CD4-positive, alpha-beta T cell treated with Interleukin-17A for 4 hours (primary cell): ENCODE data around the gene EPHA6.
"Not testable (repeated sequence)": the region's sequence is repeated elsewhere in the genome, so short reads cannot be mapped to it uniquely, and the experiment has no call there.

Experiments
- DNase-seq: peaks from one replicate; pipeline ENCODE4 v3.0.0-alpha.2; 2020; ENCODE audit warnings: mixed read lengths

EPHA6 gene

DNA sequence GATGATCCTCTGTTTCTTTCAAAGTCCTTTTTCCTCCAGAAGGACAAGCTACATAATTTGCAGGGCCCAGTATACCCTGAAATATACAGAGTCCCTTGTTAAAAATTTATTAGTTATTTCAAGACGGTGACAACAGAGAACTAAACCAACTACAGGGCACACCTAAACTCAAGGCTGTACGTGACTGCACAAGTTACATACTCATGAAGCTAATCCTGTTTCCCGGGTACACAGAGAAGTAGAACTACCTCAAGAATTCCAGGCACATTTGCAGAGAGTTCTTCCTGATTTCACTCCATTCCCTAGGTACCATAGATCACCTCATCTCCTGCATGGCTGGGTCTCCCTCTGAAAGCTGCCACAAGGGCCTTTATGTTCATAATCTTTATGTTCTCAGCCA is 670.8 kb downstream of the EPHA6 start:
- no peak for DNase-seq

DNA sequence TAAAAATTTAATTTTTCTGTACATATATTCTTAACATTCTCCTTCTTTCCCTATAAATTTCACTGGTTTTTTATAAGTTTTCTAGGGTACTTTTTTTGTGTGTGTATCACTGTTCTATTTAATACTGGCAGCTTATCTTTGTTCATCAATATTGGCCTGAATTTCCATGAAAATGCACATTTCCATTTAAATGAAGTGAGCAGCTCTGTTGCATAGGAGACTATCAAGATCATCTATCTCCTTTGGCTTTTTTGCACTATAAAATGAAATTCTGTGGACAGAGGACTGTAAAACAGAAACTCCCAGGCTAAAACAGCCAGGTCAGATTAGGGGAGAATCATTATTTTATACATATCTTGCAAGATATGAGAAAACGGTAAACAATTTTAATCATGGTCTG is 673.2 kb downstream of the EPHA6 start:
- DNase-seq: no peak

DNA sequence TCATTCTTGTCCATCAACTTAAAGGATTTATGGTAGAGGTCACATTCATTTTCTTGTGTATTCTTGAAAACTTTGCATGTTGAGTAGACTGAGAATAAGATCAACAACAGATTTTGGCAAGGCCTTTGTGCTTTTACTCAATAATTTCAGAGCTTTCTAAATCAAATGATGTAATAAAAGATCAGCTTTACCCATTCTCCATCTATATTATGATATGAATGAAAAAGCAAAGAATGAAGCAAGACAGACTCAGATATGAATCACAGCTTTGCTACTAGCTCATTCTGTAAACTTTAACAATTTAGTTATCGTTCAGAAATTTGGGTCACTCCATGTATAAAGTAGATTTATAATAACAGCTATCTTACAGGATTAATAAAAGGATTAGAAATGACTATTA is 674.3 kb downstream of the EPHA6 start:
- DNase-seq: no peak

DNA sequence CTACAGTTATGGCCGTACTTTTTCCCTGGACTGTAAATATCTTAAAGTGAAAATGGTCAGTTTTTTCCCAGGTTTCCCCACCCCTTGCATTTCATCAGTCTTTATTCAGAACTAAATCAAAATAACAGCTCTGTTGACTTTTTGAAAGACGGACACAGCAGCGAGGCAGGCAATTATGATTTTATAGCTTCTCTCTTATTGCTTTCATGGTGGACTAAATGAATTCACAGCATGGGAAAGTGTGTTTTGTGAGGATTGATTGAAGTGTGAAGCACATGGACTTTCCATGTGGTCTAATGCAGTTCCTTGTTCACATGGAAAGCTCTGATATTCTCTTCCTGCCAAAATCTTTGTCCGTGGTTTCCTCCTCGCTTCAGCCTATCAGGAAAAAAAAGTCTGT is 681.5 kb downstream of the EPHA6 start:
- DNase-seq: no peak

DNA sequence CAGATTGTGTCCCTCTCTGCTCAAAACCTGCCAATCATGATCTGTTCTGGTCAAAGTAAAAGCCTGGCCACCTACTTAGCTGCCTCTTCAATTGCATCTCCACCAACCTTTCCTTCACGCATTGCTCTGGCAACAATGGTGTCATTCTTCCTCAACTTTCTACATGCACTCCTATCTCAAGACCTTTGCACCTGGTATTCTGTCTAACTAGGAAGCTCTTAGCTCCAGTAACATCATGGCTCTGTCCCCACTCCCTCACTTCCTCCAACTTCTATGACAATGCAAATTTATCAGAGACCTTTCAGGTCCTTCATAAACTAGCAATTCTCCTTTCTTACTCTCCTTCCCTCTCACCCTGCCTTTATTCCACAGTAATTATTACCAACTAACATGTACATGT is 682.7 kb downstream of the EPHA6 start:
- no peak for DNase-seq

DNA sequence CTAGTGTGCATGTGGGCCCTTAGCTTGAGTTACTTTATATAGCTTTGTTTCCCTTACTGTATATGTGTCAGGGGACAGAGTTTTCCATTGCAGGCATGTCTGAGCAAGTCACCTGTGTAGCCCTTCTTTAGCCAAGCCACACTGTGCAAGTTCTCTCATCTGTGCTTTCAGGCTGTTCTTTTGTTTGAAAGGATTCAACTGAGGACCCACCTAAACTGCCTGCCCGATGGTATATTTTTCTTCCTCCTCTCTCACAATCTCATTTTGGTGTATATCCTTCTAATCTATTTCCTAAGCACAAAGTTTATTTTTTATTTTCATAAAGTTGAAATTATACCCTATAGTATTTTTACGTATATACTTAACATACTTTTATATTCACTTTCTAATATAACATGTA is 690.1 kb downstream of the EPHA6 start:
- DNase-seq: no peak

DNA sequence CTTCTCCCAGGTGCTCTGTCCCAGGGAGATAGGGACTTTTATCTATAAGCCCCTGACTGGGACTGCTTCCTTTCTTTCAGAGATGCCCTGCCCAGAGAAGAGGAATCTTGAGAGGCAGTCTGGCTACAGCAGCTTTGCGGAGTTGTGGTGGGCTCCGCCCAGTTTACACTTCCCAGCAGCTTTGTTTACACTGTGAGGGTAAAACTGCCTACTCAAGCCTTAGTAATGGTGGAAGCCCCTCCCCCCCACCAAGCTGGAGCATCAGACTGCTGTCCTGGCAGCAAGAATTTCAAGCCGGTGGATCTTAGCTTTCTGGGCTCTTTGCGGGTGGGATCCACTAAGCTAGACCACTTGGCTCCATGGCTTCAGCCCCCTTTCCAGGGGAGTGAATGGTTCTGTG is 696.4 kb downstream of the EPHA6 start:
- no peak for DNase-seq

DNA sequence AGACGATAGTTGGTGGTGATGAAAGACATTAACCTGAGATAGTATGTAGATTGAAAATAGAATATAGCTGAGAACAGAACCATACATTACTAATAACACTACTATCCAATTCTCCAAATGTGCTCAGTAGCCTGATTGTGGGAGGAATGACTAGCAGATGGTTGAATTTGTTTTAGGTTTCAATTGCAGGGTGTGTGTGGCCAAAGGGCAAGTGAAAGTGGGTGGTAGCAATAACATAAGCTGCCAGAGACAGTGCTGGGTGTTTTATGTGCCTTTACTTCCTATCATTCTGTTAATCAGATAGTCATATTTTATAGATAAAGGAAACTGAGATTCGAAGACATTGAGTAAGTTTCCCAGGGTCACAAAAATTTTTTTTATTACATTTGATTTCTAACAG is 700.7 kb downstream of the EPHA6 start:
- no peak for DNase-seq

DNA sequence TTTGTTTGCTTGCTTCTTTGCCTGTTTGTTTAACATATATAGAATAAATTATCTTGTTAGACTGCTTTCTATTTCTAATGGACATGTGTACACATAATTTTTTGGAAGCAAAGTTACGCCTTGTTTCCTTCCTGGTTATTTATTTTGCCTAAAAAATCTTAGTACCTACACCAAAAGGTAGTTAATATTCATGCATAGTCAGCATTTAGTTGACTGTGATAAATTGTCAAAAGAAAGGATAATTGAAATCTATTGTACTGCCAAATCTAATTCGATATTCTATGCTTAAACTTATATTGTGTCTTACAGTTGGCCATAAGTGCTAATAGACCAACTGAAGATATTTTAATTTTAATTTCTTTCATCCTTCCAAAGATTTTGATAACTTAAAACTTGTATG is 716.3 kb downstream of the EPHA6 start:
- no peak for DNase-seq

DNA sequence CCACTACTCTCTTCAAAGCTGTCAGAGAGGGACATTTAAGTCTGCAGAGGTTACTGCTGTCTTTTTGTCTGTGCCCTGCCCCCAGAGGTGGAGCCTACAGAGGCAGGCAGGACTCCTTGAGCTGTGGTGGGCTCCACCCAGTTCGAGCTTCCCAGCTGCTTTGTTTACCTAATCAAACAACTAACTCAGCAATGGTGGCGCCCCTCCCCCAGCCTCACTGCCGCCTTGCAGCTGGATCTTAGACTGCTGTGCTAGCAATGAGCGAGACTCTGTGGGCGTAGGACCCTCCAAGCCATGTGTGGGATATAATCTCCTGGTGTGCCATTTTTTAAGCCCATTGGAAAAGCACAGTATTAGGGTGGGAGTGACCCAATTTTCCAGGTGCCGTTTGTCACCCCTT is 733.2 kb downstream of the EPHA6 start:
- not testable (repeated sequence) for DNase-seq

DNA sequence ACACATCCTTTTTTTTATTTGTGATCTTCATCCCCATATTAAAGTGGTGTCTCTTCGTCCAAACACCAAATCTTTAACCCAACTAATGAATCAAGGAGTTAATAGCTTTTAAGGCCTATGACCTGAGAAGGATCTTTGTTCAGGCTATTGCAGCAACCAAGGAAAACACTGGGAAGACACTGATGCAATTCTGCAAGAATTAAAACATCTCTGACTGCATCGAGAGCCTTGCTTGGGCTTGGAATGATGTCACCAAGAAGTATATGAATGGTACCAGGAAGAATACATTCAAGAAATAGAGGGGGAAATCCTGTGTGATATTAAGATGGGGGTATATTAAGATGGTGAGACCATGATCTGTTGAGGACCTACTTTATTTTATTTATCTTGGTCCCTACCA is 736.0 kb downstream of the EPHA6 start:
- no peak for DNase-seq

DNA sequence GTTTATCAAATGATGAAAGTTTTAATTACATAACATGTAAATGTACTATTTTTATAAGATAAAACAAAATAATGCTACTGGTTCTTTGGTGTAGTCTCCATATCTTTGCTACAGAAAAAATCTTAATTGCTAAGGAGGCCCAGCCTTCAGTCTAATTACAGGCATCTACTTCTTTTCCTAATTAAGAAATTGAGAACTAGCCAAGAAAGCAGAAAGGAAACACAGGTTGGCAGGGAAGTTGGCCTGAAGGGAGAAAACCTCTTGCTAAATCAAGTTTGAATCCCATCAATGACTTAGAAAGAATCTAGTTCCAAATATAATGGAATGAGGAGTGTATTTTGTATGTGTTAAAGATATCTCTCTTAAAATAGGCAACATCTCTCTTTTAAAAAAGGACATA is 737.8 kb downstream of the EPHA6 start:
- DNase-seq: no peak

DNA sequence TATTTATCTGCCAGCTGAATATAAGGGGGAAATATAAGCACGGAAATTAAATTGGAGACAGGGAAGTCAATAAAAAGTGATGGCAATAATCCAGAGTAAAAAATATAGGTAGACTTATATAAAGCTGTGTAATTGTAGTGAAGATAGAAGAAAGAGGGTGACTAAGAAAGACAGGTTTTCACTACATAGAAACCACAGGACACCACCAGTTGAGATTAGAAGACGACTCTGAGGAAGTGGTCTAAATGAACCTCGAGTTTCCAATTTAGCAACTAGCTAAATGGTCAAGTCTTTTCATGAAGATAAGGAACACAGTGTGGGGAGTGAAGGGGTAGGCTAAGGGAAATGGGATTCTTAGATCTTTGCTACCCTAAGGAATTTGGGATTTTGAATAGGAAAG is 761.3 kb downstream of the EPHA6 start:
- DNase-seq: no peak

DNA sequence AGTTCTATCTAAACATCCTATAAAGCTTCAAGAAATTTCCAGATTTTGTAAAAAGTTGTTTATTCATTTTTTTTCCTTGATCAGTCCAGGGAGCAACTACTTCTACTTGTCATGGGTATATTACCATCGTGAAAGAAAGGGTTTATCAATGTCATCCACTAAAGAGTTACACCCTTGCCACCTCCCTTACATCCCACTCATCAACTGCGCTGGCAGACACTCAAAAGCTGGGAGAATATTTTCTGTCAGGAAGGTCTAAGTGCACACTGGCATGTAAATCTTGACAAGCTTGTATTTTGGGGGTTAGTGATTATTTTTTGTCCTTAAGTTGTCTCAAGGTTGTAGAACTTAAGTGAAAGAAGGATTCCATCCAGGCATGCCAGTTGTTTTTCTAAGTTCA is 761.8 kb downstream of the EPHA6 start:
- DNase-seq: no peak

DNA sequence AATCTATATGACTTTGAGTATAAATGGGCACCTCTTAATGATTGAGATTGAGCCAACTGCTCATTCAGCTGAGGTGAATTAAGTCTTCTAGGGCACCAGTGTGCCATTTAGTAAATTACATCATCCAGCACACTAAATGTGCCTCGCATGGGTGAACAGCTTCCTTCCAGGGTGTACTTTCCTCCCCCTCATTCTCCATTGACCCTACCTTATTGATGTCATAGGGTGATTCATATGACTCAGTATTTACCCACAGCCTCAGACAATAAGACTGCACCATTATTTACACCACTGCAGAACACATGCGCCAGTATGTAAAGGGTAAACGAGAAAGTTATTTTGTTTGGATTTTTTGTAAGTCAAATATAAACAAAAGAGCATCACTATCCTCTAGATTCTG is 765.0 kb downstream of the EPHA6 start:
- DNase-seq: no peak

DNA sequence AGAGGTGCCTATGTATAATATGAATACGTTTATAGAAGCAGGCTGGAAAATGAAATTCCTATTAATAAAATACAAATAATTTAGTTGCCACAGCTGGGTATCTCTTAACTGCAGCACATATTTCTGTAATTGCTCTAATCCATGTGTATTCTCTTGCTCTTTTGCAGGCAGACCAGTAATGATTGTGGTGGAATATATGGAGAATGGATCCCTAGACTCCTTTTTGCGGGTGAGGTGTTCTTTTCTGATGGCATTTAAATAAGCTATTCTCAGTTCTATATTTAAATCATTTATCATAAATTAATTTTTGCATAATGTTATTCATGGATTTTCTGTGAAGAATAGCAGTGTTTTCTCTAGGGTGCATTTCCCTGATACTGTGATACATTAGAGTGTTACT is 796.2 kb downstream of the EPHA6 start:
- DNase-seq: no peak

DNA sequence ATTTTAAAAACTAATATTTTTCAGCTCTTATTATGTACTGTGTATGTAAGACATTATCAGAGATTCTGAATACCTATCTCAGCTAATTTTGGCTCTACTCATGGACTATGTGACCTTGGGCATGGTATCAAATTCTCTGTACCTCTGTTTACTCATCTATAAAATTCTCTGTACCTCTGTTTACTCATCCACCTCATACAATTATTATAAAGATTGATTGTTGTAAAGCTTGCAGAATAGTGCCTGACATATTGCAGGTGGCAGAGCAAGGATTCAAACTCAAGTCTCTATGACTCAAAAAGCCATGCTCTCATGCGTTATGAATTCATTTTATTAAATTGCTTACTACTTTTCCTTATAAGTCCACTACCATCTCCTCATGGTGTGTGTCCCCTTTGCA is 798.2 kb downstream of the EPHA6 start:
- DNase-seq: no peak

DNA sequence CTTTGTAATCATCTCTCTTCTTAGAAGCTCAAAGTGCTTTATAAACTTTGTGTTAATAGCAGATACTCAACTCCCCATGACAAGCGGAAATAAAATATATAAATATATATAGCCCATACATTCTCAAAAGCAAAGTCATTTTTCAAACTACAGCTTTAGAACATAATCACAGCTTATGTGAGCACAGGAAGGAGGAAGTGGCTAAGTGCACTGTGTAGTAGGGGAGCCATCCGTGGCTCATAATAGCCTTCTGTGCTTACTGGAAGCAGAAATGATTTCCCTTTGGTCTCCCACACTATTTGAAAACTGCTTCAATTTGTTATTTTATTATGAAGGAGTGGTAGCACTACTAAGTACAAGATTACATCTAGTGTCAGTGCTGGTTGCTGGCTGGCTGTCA is 798.7 kb downstream of the EPHA6 start:
- no peak for DNase-seq

DNA sequence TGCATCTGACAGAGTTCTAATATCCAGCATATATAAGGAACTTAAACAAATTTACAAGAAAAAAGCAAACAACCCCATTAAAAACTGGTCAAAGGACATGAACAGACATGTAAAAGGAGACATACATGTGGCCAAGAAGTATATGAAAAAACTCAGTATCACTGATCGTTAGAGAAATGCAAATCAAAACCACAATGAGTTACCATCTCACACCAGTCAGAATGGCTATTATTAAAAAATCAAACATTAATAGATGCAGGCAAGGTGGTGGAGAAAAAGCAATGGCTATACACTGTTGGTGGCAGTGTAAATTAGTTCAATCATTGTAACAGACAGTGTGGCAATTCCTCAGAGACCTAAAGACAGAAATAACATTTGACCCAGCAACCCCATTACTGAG is 806.1 kb downstream of the EPHA6 start:
- not testable (repeated sequence) for DNase-seq

DNA sequence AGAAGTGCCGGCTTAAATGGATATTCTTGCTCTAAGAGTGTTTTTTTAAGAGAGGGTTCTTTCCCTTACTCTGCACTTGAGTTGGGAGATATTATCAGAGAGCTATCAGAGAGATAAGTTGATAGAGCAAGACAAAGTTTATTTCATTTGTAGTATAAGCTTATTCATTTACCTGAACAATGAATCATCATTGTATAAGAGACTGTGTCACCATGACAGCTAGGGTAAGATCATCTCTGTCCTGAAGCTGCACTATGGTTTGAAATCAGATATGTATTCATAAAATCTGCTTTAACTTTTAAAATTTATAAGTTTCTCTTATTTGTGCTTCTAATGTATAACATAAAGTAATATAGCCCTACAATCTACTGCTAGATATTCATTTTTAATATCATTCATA is 822.1 kb downstream of the EPHA6 start:
- DNase-seq: no peak

DNA sequence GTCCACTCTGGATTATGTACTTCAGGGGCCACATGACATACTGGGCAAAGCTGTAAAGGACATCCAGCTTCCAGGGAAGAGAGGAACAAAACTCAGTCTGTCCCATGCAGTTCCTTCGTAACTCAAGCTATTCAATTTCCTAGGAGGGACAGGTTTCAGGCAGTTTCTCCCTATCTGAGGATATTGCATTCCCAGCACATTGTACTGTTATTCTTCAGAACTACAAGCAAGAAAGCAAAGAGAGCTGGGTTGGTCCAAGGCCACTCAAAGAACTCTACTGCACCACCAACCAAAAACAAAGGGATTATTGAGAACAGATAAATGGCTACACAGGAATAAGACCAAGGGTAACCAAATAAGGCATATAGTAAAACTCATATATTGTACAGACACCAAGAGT is 832.5 kb downstream of the EPHA6 start:
- no peak for DNase-seq

DNA sequence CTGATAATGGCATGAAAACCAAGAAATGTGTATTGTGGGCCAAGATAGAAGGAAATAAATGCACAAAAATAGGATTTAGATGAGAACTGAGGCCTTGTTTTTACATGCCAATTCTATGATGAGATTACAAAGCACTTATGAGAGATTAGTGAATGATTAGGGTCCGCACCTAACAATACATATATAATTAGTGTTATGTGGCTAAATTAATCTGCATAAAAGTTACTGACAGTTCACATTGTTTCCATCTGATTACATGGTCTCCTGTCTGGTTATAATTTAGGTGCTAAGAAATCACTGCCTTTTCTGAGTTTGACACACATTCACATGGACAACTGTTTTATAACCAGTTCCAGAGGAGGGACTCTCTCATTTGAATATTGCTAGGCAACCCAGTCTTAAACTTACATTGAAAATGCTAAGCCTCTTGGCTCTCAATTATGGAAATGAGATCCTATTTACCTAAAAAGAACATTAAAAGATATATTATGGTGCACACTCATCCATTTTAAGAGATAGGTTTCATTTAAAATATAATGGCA is 833.1 kb downstream of the EPHA6 start:
- DNase-seq: no peak

DNA sequence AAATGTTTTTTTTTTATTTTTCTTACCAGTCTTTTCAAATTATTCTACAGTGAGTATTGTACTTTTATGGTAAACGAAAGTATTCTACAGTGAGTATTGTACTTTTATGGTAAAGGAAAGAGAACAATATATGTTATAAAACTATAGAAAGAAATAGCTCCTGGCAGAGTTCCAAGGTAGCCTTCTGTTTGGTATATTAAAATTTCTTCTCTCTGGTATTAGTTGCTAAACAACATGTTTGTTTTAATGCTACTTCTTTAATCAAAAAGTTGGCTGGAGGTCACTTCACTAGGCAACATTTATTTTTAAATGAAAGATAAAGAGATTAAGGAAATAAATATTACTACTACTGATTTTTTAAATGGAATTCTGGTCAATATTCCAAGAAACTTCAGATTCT is 841.6 kb downstream of the EPHA6 start:
- DNase-seq: no peak

DNA sequence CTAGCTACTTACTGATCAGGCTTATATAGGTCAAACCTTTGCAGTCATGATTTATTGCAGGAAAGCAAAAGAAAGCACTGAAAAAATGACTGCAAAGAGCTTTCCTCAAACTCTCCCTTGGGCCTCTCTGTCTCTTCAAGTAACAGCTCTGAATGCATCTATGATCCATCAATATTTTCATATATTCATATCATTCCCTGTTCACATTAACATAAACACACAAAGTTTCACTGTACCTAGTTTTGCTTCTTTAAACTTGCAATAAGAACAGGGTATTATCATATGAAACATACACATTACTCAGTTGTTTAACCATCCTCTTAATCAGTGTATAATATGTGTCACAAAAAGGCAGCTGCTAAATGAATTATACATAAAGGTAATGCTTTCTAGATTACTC is 842.2 kb downstream of the EPHA6 start:
- no peak for DNase-seq

DNA sequence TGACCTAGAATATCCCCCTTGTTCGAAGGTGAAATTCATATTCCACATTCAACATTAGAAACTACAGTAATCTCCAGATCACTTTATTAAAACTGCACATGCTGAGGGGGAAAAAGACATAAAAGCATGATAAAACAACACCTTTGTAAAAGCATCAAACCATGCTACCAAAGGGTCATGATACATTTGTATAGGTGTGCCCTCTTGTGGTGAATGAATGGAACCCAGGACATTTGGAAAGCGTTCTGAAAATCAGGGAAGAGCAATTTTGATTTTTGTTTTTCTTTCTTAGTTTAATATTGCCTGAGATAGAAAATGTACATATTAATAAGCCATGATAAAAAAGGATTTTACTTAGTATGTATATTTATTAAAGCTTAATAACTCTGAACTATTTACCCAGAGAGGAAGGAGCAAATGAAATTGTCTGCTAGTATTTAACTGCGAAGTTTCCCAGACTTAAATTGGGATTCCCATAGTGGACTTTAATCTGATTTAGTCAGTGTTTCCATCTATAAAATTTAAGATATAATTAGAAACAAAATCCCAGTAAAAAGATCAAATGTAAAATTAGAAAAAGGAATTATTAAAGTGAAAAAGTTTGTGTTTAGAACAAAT is 844.4 kb downstream of the EPHA6 start:
- DNase-seq: no peak

DNA sequence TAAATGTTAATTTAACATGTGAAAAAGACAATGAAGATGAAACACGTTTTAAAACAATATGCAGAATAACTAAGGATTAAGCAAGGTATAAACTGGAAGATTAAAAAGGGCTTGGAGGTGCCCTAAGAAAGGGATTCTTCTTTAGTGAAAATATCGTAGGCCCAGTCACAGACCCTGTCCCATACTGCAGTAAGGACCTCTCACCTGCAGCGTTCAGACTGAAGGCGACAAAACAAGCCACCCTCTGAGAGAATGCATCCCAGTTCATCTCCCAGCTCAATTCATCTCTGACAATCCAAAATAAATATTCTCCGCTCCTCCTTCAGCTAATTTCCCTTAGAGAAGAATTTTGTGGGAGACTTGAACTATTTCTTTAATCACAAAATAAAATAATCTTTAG is 847.9 kb downstream of the EPHA6 start:
- no peak for DNase-seq
